SU-DHL-6 (cell line): ENCODE measurements around the gene SEMA3B.
"Not testable (repeated sequence)": the region's sequence is repeated elsewhere in the genome, so short reads cannot be mapped to it uniquely, and the experiment has no call there.

Experiments used
- EZH2phosphoT487 ChIP-seq: fragments of 200-600 bp; sonication (generic), shearing (Covaris generic); conservative IDR thresholded peaks from 2 replicates; pipeline ENCODE4 v1.6.1; 2018; ENCODE audit warnings: mild to moderate bottlenecking, antibody characterized with exemption, low read length, moderate library complexity, mixed read lengths
- TF ChIP-seq, protein P1 (sequence below): fragments of 200-600 bp; sonication (generic); IDR thresholded peaks from one replicate; pipeline ENCODE4 v1.5.1; 2017; ENCODE audit warnings: antibody characterized with exemption, mild to moderate bottlenecking, low read length, moderate library complexity; ENCODE audit not compliant: insufficient read depth, poor library complexity, severe bottlenecking

DNA sequence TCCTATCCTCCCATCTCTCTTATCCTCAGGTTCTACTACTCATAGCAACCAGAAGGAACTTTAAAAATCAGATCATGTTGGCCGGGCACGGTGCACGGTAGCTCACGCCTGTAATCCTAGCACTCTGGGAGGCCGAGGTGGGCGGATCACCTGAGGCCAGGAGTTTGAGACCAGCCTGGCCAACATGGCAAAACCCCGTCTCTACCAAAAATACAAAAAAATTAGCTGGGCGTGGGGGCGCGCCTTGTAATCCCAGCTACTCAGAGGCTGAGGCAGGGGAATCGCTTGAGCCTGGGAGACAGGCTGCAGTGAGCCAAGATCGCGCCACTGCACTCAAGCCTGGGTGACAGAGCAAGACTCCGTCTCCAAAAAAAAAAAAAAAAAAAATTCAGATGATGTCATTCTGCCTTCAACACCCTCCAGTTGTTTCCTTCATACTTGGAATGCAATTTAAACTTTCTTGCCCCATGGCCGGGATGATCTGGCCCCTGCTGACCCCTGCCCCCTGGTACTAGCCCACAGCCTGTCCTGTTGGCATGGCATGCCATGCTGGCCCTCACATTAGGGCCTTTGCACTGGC lies 40.7 kb upstream of the SEMA3B start:
- TF ChIP-seq, protein P1, sequence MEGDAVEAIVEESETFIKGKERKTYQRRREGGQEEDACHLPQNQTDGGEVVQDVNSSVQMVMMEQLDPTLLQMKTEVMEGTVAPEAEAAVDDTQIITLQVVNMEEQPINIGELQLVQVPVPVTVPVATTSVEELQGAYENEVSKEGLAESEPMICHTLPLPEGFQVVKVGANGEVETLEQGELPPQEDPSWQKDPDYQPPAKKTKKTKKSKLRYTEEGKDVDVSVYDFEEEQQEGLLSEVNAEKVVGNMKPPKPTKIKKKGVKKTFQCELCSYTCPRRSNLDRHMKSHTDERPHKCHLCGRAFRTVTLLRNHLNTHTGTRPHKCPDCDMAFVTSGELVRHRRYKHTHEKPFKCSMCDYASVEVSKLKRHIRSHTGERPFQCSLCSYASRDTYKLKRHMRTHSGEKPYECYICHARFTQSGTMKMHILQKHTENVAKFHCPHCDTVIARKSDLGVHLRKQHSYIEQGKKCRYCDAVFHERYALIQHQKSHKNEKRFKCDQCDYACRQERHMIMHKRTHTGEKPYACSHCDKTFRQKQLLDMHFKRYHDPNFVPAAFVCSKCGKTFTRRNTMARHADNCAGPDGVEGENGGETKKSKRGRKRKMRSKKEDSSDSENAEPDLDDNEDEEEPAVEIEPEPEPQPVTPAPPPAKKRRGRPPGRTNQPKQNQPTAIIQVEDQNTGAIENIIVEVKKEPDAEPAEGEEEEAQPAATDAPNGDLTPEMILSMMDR = not testable (repeated sequence)
- not testable (repeated sequence) for TF ChIP-seq EZH2phosphoT487
